GM19397 (cell line): ENCODE results near the gene PAGE3.

ENCODE experiments used
- ATAC-seq: cut with Tn5 transposase; IDR thresholded peaks from one replicate; pipeline ENCODE4 v1.9.1; 2021; ENCODE audit warnings: mild to moderate bottlenecking, moderate library complexity; ENCODE audit not compliant: unreplicated experiment

PAGE3 gene

DNA sequence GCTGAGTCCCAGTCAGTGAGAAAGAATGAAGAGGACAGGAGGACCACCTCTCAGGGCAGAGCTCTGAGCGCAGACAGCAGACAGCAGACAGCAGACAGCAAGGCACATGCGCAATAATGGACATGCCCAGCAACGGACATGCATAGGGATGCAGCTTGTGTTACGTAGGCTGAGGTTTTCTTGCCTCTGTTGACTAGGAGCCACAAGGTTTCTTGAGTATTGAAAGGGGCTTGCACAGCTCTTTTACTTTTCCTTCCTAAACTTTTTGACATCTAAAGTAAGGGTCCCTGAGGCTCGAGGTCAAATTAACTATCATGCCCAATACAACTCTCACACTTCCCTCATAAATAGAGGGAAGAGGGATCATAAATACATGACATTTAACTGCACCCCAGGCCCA is at the start of gene PAGE3:
Gene PAGE3 (minus strand): TSS at position 101 of the 400 bp plus-strand sequence. CDS start 1,013 bp downstream, outside the sequence.
- ATAC-seq, result no peak

GRCh38 chrX:55312655-55313054 is 47.9 kb upstream of the PAGE3 start:
- ATAC-seq, result no peak

DNA sequence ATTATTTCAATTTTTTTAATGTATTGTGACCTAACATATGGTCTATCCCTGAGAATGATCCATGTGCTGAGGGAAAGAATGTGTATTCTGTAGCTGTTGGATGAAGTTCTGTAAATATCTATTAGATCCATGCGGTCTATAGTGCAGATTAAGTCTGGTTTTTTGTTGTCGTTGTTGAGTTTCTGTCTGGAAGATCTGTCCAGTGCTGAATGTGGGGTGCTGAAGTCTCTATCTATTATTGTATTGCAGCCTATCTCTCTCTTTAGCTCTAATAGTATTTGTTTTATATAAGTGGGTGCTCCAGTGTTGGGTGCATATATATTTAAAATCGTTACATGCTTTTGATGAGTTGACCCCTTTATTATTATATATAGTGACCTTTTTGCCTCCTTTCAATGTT is 26.2 kb upstream of the PAGE3 start:
- ATAC-seq, result no peak

- no peak for ATAC-seq
Measured at GRCh38 chrX:55279832-55280231, 15.1 kb upstream of the PAGE3 start.

DNA sequence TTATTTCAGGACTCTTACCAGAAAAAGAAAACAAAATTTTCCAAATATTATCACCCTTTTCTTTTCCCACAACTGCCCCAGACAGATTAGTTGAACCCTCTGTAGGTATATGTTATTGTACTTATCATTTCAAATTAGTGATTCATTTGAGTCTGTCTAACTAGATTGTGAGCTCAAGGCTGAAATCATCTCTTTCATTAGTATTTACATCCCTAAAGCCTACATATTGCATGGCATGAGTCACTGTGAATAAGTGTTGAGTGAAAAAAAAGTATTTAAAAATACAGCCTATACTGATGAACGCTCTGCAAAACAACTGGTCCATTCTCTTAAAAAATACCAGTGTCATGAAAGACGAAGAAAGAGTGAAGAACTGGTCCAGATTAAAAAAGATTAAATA is 3.9 kb downstream of the PAGE3 start:
- ATAC-seq, result no peak

GRCh38 chrX:55253528-55253927 is 11.2 kb downstream of the PAGE3 start:
- ATAC-seq, result no peak

- ATAC-seq, result no peak
Measured at GRCh38 chrX:55240788-55241340, 23.9 kb downstream of the PAGE3 start.

DNA sequence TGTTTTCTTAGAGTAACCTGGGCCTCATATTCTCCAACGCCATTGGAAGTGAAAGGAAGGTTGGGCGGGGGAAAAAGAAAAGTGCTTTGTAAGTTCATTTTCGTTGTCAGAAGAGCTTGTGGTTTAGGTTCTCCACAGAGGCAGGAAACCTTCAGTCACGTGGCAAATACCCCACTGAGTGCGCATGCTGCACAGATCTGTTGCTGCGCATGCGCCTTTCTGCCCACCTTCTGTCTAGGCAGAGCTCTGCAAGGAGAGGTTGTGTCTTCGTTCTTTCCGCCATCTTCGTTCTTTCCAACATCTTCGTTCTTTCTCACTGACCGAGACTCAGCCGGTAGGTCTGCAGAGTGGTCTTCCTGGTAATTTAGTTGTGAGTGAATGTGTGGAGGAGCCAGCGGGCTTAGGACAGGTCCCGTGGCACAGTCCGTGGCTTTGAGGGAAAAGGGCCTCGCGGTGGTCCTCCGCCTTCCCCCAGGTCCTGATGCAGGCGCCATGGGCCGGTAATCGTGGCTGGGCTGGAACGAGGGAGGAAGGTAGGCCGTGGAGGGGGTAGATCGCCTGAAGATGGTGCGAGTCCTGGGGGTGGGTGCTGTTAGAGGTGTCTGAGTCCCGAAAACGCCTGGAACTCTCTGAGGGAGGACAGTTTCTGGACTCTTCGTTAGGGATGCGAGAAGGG is 44.5 kb downstream of the PAGE3 start, which contains the start of gene PAGE5:
Gene PAGE5 (plus strand): TSS at position 228 of the 676 bp plus-strand sequence. CDS start 1,037 bp downstream, outside the sequence.
- ATAC-seq, result no peak

- no peak for ATAC-seq
Measured at GRCh38 chrX:55213381-55213780, 51.3 kb downstream of the PAGE3 start.

GRCh38 chrX:55210931-55211677 is 53.6 kb downstream of the PAGE3 start:
- no peak for ATAC-seq
